Panc1 (cell line): ENCODE measurements around the gene ORAI1. TPM values are rescaled to one million over a fixed set of nuclear protein-coding genes. Genes with fewer than 3 reads are reported as not detected.

ENCODE experiments used
- ATAC-seq: fragments of 200-7000 bp; cut with Tn5 transposase; 2 replicates; pipeline ENCODE4 v1.9.1; 2020; ENCODE audit warnings: mild to moderate bottlenecking, moderate library complexity
- BruUV-seq: library from RNA; stranded (reverse); fragments of 400-500 nt; replicated peaks from 2 replicates; lab custom pipeline; 2021; lab: Mats Ljungman, UMichigan
- CTCF ChIA-PET: fragments of 300-600 bp; sonication (Branson Sonifier 250); formaldehyde crosslinking; loops from one replicate; lab custom pipeline; 2022; ENCODE audit warnings: antibody characterized with exemption; lab: Charles Lee
- POLR2A ChIA-PET: fragments of 300-600 bp; sonication (Branson Sonifier 250); formaldehyde crosslinking; loops from one replicate; lab custom pipeline; 2022; ENCODE audit warnings: antibody characterized with exemption; lab: Charles Lee
- DNase-seq: peaks from one replicate; pipeline ENCODE4 v3.0.0-alpha.2; 2010; ENCODE audit warnings: low read depth, low spot score
- H3K27ac ChIP-seq: 2 replicates; pipeline ENCODE4 v1.5.1; 2011; ENCODE audit warnings: mild to moderate bottlenecking, low read length, inconsistent platforms
- H3K27me3 ChIP-seq: fragments of 200-500 bp; sonication (Bioruptor generic); 2 replicates; pipeline ENCODE4 v1.6.0; 2014; ENCODE audit warnings: low read length, inconsistent platforms; ENCODE audit not compliant: control insufficient read depth, insufficient read depth
- H3K36me3 ChIP-seq: fragments of 200-500 bp; sonication (Bioruptor generic); 2 replicates; pipeline ENCODE4 v1.5.1; 2014; ENCODE audit warnings: inconsistent platforms, mild to moderate bottlenecking, low read length, moderate library complexity; ENCODE audit not compliant: control insufficient read depth, insufficient read depth
- H3K4me1 ChIP-seq: 2 replicates; pipeline ENCODE4 v1.5.1; 2011; ENCODE audit warnings: inconsistent platforms, mild to moderate bottlenecking, low read length, moderate library complexity; ENCODE audit not compliant: control insufficient read depth, insufficient read depth
- H3K4me3 ChIP-seq, 2 experiments: 2 replicates each; pipeline ENCODE4 v1.5.1; 2011 to 2012; ENCODE audit warnings: low read depth in 2 of 2, low read length in 2 of 2, mild to moderate bottlenecking in 2 of 2, inconsistent platforms in 1 of 2, moderate library complexity in 1 of 2
- H3K9me3 ChIP-seq: fragments of 200-500 bp; sonication (Bioruptor generic); 2 replicates; pipeline ENCODE4 v1.5.1; 2014; ENCODE audit warnings: low read depth, mild to moderate bottlenecking, inconsistent platforms, low read length, moderate library complexity; ENCODE audit not compliant: control insufficient read depth, insufficient read depth
- POLR2AphosphoS5 ChIP-seq: IDR thresholded peaks from 2 replicates; pipeline ENCODE4 v1.6.1; 2012; ENCODE audit warnings: mild to moderate bottlenecking, low read depth, low read length, moderate library complexity
- SIN3A ChIP-seq: IDR thresholded peaks from 2 replicates; pipeline ENCODE4 v1.6.1; 2012; ENCODE audit warnings: low read depth, mild to moderate bottlenecking, low read length, moderate library complexity, borderline replicate concordance; ENCODE audit not compliant: insufficient read depth
- TCF7L2 ChIP-seq: IDR thresholded peaks from 2 replicates; pipeline ENCODE4 v1.6.1; 2011; ENCODE audit warnings: mild to moderate bottlenecking, low read depth, low read length, inconsistent platforms
- in situ Hi-C: cut with HindIII; loops from 2 replicates; pipeline ENCODE4 v1.10.0; 2016; ENCODE audit warnings: low sequenced_read_pairs, low pct_unique_long_range_greater_than_20kb
- intact Hi-C: fragments of 100-400 bp; cut with micrococcal nuclease; formaldehyde crosslinking; loops from one replicate; pipeline ENCODE4 v1.10.0; 2022; ENCODE audit not compliant: unreplicated experiment
- total RNA-seq: library from RNA; stranded (reverse); gene quantifications from one replicate; pipeline ENCODE4 v1.2.1, GENCODE V29; 2021; ENCODE audit not compliant: unreplicated experiment
- TF ChIP-seq, protein P1 (sequence below): fragments of 450-650 bp; IDR thresholded peaks from 2 replicates; pipeline ENCODE4 v1.5.1; 2017; ENCODE audit warnings: mild to moderate bottlenecking
- TF ChIP-seq, protein P2 (sequence below), 2 experiments: IDR thresholded peaks; 2 replicates each; pipeline ENCODE4 v1.6.1; 2011 to 2012; ENCODE audit warnings: low read depth in 2 of 2, control low read depth in 1 of 2, low read length in 1 of 2, mild to moderate bottlenecking in 1 of 2, moderate library complexity in 1 of 2; ENCODE audit not compliant: insufficient read depth in 1 of 2

The ORAI1 gene
- total RNA-seq, 1 experiment from 2014 or later = 36.7 TPM

DNA sequence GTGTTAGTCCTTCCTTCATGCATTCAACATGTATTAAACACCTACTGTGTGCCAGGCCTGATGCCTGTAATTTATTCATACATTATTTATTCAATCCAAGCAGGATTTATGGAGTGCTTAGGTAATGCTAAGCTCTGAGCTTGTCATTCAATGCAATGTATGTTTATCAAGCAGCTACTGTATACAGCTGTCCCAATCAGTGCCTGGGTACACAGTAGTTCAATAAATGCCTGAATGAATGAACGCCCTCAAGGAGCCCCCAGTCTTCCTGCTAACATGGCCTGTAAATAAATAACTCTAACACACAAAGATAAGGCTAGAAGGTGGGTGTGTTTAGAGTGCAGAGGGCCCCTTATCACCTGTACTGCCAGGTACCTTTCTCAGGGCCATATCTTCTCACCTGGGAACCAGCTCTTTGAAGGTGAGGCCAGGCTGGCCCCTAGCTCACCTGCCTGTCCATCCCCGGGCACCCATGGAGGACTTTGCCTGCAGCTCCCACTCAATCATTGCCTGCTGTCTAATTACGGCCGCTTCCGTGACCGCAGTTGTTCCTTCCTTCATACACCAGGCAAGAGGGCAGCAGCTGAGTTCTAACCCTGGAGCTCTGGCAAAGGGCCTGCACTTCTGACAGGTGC is 25.5 kb upstream of the ORAI1 start:
- intact Hi-C loops (no loop called here), in situ Hi-C loops (no loop called here)
- Histone ChIP-seq H3K4me1 (no peaks in the 10 kb centered on the region), H3K27ac (no peak overlapping the region), H3K9me3 (no peaks in the 10 kb centered on the region), H3K4me3 (no peak overlapping the region), H3K36me3 (no peaks in the 10 kb centered on the region), H3K27me3 (no peaks in the 10 kb centered on the region)
- ChIA-PET POLR2A (interaction anchor here (0.6 kb wide), 1 partner anchor 54 kb away, joined by 9 read pairs; no protein-coding TSS in a partner anchor), CTCF (no interaction called here)
- BruUV-seq = no TSS peak
- ATAC-seq (no peak), DNase-seq (no peak)
- TF ChIP-seq POLR2AphosphoS5 (no peak), SIN3A (no peak), TCF7L2 (no peak)
- TF ChIP-seq, protein P1, sequence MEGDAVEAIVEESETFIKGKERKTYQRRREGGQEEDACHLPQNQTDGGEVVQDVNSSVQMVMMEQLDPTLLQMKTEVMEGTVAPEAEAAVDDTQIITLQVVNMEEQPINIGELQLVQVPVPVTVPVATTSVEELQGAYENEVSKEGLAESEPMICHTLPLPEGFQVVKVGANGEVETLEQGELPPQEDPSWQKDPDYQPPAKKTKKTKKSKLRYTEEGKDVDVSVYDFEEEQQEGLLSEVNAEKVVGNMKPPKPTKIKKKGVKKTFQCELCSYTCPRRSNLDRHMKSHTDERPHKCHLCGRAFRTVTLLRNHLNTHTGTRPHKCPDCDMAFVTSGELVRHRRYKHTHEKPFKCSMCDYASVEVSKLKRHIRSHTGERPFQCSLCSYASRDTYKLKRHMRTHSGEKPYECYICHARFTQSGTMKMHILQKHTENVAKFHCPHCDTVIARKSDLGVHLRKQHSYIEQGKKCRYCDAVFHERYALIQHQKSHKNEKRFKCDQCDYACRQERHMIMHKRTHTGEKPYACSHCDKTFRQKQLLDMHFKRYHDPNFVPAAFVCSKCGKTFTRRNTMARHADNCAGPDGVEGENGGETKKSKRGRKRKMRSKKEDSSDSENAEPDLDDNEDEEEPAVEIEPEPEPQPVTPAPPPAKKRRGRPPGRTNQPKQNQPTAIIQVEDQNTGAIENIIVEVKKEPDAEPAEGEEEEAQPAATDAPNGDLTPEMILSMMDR = no peak
- TF ChIP-seq, protein P2, sequence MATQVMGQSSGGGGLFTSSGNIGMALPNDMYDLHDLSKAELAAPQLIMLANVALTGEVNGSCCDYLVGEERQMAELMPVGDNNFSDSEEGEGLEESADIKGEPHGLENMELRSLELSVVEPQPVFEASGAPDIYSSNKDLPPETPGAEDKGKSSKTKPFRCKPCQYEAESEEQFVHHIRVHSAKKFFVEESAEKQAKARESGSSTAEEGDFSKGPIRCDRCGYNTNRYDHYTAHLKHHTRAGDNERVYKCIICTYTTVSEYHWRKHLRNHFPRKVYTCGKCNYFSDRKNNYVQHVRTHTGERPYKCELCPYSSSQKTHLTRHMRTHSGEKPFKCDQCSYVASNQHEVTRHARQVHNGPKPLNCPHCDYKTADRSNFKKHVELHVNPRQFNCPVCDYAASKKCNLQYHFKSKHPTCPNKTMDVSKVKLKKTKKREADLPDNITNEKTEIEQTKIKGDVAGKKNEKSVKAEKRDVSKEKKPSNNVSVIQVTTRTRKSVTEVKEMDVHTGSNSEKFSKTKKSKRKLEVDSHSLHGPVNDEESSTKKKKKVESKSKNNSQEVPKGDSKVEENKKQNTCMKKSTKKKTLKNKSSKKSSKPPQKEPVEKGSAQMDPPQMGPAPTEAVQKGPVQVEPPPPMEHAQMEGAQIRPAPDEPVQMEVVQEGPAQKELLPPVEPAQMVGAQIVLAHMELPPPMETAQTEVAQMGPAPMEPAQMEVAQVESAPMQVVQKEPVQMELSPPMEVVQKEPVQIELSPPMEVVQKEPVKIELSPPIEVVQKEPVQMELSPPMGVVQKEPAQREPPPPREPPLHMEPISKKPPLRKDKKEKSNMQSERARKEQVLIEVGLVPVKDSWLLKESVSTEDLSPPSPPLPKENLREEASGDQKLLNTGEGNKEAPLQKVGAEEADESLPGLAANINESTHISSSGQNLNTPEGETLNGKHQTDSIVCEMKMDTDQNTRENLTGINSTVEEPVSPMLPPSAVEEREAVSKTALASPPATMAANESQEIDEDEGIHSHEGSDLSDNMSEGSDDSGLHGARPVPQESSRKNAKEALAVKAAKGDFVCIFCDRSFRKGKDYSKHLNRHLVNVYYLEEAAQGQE (IDR thresholded peaks at IDR 0.05; ENCODE audit: insufficient read depth in 1 of 2, low read depth in 2 of 2, low read length in 1 of 2) = no peak

DNA sequence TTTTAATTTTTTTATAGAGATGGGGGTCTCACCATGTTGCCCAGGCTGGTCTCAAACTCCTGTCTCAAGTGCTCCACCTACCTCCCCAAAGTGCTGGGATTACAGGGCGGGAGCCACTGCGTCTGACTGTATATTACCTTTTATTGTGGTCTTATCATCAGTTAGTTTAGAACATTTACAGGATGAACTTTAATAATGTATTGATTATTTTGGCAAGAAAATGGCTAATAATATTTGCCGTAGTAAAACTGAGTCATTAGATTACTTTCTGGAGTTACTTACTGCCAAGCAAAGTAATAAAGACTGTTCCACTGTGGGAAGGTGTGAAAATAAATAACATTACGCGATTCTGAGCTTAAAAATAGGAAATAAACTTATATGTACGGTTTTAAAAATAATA is 23.6 kb upstream of the ORAI1 start:
- Histone ChIP-seq H3K4me3 (no peak overlapping the region), H3K36me3 (no peaks in the 10 kb centered on the region), H3K9me3 (no peaks in the 10 kb centered on the region), H3K27me3 (no peaks in the 10 kb centered on the region), H3K27ac (no peak overlapping the region), H3K4me1 (no peaks in the 10 kb centered on the region)
- ChIA-PET POLR2A (no interaction called here), CTCF (no interaction called here)
- intact Hi-C loops = no loop called here
- no TSS peak for BruUV-seq
- ATAC-seq (no peak), DNase-seq (no peak)
- TF ChIP-seq POLR2AphosphoS5 (no peak), TCF7L2 (no peak), SIN3A (no peak)
- TF ChIP-seq, protein P2 (IDR thresholded peaks at IDR 0.05; ENCODE audit: insufficient read depth in 1 of 2, low read depth in 2 of 2, low read length in 1 of 2) = no peak
- TF ChIP-seq, protein P1 = no peak
- in situ Hi-C loops = no loop called here
